ENCODE results near the gene DBN1.

Gene DBN1

DNA sequence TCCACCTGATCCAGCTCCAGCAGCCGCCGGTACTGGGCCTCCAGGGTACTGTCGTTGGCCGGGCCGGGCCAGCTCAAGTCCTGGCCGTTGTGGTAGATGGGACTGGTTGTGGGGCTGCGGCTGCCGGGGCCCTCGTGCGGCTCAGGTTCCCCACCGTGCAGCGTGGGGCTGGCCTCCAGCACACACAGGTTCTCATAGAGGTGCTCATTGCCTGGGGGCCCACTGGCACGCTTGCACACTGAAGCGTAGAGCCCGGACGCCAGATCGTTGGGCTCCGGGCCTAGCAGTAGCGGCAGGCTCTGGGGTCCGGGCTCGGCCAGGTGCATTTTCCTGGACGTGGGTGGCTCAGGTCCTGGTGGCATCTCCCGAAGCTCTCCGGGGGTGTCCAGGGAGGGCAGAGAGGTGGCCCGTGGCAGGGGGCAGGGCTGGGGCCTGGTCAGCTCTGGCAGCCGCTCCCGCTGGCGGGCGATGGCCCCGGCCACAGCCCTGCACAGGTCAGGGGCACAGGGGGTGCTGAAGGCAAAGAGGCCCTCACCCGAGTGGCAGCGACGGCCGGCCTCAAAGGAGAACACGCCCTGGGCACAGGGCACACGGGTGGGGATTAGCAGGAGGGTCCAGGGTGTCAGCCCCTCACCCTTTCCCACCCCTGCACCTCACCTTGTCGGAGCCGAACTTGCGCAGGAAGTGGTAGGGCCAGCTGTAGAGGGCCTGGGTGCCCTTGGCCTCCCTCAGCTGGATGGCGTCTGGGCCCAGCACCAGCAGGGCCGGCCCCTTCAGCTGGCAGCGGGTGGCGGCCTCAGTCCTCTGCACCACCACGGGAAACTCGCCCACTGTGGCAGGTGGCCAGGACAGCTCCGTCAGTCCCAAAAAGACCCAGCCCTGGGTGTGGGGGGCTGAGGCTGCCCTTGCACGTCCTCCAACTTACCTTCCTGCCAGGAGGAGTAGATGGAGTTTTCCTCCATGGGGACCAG, 30.9 kb upstream of the DBN1 start:
- no peak for DNase-seq

GRCh38 chr5:177503351-177504085, 30.1 kb upstream of the DBN1 start:
- DNase-seq = no peak

- no peak for DNase-seq
Observed at GRCh38 chr5:177502886-177503285, 29.5 kb upstream of the DBN1 start.

DNA sequence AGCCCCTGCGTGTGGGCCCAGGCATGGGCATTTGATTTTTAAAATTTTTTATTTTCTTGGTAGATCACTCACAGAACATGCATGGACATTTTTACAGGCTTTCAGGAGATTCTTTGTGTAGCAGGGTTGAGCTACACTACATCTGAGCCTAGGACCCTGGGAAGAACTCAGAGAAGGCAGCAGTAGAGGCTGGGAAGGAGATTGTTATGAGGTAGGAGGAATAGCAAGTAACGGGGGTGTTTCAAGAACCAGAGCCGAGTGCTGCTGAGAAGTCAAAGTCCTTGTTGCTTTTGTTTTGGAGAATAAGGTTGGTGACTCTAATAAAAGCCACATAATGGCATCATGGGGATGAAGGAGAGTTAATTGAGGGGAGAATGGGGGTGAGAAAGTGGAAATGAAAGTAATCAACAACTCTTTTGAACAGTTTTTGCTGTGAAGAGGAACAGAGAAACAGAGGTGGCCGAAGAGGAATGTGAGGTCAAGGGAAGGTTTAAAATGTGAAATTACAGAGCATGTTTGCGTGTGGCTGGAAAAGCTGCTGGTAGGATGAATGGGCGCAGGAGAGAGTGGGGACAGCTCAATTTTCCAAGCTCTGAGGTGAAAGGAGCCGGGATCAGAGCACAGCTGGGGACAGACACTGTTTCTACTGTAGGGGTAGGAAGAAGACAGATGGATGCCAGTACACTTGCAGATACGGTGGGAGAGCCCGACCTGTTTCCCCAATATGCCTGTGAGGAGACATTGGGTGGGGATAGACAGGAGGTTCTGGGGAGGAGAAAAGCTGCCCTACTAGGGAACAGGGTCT, 28.6 kb upstream of the DBN1 start:
- no peak for DNase-seq

DNA sequence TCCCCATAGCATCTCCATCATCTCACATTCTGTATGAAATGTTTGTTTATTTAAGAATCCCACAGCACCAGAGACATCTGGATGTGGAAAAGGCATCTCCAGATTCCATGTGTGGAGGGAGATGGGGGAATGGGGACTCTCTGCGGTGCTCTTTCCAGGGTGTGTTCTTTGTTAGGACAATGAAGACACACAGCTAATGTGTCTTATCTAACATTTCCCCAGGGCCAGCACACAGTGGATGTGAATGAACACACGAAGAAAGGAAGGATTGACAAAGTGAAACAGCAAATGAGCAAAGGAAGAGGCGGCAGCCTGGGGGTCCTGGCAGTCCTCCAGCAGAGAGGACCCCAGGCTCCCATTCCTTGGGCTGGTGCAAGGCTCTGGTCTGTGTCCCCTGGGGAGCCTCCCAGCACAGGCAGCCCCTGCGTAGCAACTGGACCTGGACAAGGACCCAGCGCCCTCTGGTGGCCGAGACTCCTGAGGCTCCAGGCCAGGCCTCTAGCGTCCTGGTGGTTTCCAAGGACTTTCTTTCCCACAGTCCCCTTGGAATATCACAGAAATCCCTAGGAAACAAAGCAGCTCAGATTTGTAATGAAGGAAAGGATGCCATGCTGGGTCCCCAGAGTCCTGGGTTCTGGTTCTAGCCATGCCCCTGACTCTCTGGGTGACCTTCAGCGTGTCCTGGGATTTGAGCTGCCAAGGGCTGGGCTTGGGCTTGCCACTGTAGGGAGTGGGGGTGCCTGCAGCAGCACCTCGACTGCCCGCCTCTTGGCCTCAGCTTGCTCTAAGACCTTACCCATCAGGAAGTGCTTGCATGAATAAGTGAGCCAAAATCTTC, 27.5 kb upstream of the DBN1 start:
- DNase-seq = peak; percentile 58 to 71

DNA sequence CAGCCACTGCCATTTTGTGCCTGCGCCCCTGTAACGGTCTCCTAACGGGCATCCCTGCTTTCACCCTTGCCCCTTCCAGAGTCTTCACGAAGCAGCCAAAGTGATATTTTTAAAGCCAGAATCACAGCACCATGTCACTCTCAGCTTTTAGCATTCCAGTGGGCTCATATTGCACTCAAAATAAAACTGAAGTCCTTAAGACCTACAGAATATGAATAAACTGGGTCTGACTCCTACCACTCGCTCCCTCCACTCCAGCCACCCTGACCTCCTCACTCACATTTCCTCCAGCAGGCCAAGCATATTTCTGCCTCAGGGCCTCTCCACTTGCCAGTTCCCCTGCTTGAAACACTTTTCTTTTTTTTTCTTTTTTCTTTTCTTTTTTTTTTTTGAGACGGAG, 26.4 kb upstream of the DBN1 start:
- DNase-seq = no peak

GRCh38 chr5:177498013-177498787, 24.8 kb upstream of the DBN1 start:
- DNase-seq = no peak

DNA sequence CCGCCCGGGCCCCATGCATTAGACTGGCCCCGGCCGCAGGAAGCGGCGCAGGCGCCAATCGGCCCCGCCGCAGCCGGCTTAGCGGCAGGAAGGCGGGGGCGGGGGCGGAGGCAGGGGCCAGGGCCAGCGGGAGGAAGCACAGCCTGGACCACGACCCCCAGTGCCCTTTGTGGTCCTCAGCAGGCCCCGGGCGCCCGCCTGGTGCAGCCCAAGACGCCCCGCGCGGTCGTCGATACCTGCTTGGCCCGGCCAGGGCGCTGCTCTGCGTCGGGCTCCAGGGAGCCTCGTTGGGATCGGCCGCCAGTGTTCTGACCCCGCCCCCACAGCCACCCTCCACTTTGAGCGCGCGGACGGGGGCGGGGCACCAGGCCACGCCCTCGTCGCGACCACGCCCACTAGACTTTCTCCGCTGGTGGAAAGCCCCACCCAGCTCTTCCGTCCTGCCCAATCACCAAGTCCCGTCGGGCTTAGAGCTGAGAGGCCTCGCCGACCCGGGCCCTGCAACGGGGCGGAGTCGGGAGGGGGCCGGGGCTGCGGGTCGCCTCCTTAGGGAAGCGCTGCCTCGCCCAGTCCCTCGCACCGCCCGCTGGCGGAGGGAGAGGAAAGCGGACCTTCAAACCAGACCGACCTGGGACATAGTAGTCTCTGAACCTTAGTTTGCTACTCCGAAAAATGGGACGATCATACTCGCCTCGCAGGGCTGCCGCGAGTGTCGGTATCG, 24.0 kb upstream of the DBN1 start, which contains the start of gene PDLIM7:
Gene PDLIM7 (minus strand): TSS at position 313 of the 721 bp plus-strand sequence. CDS start 1,092 bp downstream, outside the sequence.
- peak; percentile 93 to 95 for DNase-seq

DNA sequence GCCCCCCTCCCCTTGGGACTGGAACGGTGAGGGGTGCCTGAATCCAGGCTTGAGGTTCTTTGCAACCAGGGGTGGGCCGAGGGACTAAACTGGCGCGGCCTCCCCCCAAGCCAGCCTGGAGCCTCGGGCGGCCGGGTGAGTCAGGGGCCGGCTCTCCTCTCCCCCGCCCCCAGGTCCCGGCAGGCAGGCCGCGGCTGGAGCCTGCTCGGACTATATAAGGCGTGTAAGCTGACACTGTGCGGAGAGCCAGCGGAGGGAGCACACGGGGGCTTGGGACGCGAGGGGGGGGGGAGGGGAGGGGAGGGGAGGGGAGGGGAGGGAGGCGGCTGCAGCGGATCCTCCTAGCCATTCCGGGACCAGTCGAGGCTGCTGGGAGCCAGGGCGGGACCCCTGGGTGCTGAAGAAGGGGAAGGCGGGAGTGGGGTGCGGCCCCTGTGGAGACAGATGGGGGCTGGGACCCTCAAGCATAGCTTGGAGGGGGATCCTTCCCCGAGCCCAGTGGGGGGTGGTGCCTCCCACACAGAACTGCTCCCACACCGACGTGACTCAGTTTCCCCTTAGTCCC, 23.4 kb upstream of the DBN1 start:
- peak; percentile 66 to 71 for DNase-seq

DNA sequence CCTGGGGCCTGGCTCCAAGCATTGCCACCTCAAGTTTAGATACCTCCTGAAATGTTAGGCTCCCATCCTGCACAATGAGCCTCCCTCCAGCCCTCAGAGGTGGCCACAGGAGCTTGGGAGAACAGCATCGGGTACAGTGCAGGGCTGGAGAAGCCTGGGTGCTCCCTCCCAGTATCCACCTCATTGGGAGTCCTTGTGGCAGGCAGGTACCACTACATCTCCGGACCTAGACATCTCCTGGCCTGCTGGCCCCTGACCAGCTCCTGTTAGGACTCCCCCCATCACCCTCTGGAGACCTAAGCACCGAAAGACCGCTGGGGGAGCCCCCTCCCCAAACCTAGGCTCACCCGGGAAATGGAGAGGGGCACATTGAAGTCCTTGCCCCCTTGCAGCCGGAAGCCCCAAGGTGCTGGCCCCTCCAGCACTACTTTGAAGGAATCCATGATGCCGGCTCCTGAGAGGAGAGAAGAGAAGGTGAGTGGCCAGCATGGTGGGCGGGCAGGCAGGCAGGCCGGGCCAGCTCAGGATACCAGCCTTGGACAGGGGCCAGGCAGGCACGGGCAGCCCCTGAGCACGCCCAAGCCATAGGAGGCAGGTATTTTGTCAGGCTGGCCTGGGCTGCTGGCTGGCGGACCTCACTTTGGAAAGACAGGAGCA, 22.8 kb upstream of the DBN1 start:
- no peak for DNase-seq

DNA sequence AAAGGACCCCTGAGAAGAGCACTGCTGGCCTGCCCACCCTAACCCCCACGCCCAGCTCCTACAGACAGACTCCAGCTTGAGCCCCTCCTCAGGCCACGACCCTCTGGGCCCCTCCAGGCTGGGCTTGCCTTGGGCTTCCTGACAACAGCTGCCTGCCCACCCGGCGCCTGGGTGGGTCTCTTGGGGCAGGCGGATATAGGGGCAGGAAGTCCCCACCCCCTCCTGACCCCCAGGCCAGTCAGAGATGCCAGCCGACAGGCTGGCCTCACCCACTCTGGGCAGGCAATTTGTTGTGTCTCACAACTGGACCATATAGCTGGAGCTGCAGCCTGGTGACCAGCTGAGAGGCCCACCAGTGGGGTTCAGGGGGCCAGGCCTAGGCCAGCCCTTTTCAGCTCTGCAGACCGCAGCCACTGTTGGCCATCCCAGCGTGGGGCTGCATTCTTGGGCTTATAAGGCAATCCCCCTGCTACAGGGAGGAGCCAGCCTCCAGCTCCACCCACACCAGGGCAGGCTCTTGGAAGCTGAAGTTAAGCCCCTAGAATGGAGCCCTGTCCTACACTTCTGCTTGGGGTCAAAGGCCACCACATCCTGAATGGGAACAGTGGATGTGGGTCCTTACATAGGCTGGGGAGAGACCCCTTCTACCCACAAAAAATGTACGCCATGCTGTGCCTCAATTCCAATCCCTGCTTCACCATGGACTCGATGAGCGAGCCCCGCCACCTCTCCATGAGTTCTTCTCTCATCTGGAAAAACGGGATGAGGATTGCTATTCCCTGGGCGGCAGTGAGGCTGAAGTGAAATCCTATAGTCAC, 22.0 kb upstream of the DBN1 start:
- no peak for DNase-seq

- peak; percentile 51 to 63 for DNase-seq
Observed at GRCh38 chr5:177494346-177495195, 21.1 kb upstream of the DBN1 start.

DNA sequence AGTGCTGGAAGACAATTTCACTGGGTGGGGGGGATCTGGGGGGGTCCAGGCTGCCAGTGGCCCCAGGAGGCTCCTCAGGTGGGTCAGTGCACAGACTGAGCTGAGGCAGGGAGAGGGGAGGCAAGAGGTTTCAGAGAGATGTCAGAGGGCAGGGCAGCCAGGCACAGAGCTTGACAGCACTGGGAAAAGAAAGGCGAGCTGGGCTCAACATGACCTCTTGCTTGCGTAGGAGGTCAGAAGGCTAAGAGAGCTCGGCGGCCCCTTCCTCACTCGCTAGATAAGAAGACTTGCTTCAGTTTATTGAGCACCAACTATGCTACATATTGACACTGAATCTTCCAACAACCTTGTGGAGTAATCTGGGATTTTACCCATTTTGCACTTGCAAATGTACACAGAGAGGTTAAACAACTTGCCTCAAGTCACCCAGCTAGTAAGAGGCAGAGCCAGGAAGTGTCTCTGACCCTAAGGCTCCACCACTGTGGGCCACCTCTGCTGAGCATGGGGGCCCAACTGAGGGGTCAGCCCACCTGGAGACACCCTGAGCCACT, 20.4 kb upstream of the DBN1 start:
- no peak for DNase-seq

DNA sequence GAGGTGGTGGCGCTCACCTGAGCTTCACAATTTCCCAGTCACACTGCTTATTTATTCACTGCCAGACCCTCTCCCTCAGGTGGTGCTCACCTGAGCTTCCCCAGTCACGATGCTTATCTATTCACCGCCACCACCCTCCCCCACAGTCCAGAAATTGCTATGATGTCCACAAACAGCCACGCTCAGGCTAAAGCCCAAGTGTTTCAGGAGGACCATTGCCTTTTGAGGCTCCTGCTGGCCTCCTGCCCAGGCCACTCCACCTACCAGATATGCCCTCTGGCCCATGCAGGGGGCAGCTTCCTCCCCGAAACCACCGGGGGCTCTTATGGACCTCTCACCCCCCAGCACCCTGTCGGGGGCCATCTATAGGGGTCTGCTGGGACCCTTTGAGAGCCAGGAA, 19.4 kb upstream of the DBN1 start:
- DNase-seq = no peak

GRCh38 chr5:177491983-177492746, 18.7 kb upstream of the DBN1 start:
- DNase-seq = no peak

DNA sequence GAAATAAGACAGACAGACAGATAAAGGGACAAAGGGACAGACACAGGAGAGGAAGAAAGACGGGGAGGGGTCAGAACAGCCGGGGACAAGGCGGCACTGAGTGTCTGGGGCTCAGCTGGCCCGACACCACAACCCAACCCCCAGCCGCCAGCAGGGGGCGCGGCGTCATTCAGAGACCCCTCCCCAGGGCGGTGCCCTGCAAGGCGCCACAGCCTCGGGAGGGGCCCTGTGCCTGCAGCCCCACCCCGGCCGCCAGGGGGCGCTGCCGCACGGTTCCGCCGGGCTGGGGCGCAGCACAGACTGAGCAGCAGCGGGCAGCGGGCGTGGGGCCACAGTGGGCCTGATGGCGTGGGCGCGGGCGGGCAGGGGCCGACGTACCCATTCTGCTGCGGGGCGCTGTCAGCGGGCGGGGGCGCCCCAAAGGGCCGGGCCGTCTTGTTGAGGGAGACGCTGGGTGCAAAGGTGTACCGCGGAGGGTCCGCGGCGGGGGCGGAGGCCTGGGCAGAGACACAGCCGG, 18.1 kb upstream of the DBN1 start:
- no peak for DNase-seq
